Measurements from ENCODE around the gene ABAT. TPM values are rescaled to one million over a fixed set of nuclear protein-coding genes. Genes with fewer than 3 reads are reported as not detected.
A peak's percentile ranks its signal among the peaks of the same experiment; 100 is the strongest.
"Not testable (repeated sequence)": the region's sequence is repeated elsewhere in the genome, so short reads cannot be mapped to it uniquely, and the experiment has no call there.

Gene ABAT
- total RNA-seq, 6 experiments from 2014 or later = 160 to 378 (median 305) TPM

DNA sequence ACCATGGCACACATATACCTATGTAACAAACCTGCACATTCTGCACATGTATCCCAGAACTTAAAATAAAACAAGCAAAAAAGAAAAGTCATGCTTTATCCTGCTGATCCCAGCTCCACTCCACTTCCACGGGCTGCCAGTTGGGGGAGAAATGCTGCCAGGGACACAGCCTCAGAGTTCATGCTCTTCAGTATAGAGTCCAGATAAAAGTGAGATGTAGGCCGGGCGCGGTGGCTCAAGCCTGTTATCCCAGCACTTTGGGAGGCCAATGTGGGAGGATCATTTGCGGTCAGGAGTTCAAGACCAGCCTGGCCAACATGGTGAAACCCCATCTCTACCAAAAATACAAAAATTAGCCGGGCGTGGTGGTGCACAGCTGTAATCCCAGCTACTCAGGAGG is 22.5 kb upstream of the ABAT start:
- not testable (repeated sequence) for H3K27ac ChIP-seq, H3K27me3 ChIP-seq, H3K4me1 ChIP-seq, DNase-seq, H3K9me3 ChIP-seq, H3K36me3 ChIP-seq, H3K4me3 ChIP-seq
- intact Hi-C loops (cut with DNase I) = loop anchor here in 1 of 2 donors (10.0 kb wide), 1 partner anchor 233 kb away; the partner anchor contains the start of gene LITAFD
- peak; percentile 39 to 65 (median 54) for ATAC-seq
- WGBS (ENCODE audit: insufficient coverage, low coverage, low lambda C conversion rate, missing lambda C conversion rate) = 54% methylated on average over 3 of the region's 7 CpGs
- TF ChIP-seq, protein P1, sequence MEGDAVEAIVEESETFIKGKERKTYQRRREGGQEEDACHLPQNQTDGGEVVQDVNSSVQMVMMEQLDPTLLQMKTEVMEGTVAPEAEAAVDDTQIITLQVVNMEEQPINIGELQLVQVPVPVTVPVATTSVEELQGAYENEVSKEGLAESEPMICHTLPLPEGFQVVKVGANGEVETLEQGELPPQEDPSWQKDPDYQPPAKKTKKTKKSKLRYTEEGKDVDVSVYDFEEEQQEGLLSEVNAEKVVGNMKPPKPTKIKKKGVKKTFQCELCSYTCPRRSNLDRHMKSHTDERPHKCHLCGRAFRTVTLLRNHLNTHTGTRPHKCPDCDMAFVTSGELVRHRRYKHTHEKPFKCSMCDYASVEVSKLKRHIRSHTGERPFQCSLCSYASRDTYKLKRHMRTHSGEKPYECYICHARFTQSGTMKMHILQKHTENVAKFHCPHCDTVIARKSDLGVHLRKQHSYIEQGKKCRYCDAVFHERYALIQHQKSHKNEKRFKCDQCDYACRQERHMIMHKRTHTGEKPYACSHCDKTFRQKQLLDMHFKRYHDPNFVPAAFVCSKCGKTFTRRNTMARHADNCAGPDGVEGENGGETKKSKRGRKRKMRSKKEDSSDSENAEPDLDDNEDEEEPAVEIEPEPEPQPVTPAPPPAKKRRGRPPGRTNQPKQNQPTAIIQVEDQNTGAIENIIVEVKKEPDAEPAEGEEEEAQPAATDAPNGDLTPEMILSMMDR (IDR thresholded peaks at IDR 0.05) = peak; percentile 14 to 30 (median 20)

DNA sequence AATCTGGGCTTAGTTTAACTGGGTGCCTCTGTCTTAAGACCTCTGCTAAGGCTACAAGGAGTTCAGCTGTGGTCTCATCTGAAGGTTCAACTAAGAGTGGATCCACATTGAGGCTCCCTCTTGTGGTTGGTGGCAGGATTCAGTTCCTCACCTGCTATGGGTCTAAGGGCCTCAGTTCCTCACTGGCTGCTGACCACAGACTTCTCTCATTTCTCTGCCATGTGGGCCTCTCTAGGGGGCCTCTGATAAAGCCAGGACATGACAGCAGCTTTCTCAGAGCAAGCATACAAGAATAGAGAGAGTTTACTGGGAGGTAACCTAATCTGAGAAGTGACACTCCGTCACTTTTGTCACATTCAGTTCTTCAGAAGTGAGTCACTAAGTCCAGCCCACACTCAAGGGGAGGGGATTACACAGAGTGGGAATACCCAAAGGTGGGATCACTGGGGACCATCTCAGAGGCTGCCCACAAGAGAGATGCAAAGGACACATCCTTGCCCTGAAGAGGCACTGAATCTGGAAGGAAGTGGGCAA is 19.2 kb upstream of the ABAT start:
- Histone ChIP-seq H3K27ac (no peak overlapping the region), H3K4me1 (no peaks in the 10 kb centered on the region), H3K36me3 (no peaks in the 10 kb centered on the region), H3K9me3 (no peaks in the 10 kb centered on the region), H3K27me3 (no peaks in the 10 kb centered on the region), H3K4me3 (no peak overlapping the region)
- 88% methylated on average over 1 of the region's 1 CpG for WGBS (ENCODE audit: insufficient coverage, low coverage, low lambda C conversion rate, missing lambda C conversion rate)
- intact Hi-C loops (cut with DNase I) = loop anchor here (5.0 to 10.0 kb wide), 2 partner anchors 88 to 230 kb away; partner anchors contain the start of gene LITAFD (in 1 of the 2)
- peak in 3 of 4 donors; percentile 76 to 92 (median 87) for ATAC-seq
- no peak for TF ChIP-seq POLR2A (IDR thresholded peaks at IDR 0.05)
- TF ChIP-seq, protein P1 (IDR thresholded peaks at IDR 0.05) = peak in 3 of 4 donors; percentile 59 to 69 (median 65)
- no peak for DNase-seq

DNA sequence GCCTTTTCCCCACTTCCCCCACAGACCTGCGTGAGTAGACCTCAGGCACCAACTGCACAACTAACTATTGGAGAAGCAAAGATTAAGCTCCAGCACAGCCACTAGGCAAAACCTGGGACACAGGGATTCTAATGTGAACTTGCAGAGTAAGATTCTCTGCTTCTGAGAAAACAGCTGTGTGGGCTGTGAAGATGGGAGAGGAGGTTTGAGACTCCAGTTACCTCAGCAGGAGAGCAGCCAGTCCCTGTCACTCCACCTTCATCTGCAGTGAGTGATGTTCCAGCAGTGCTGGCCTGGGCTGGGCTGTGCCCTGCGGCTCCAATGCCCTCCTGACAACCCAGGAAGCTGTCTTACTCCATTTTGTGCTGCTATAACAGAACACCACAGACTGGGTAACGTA is 18.0 kb upstream of the ABAT start:
- ATAC-seq (no peak), DNase-seq (no peak)
- intact Hi-C loops (cut with DNase I) = loop anchor here (5.0 to 10.0 kb wide), 2 partner anchors 89 to 228 kb away; partner anchors contain the start of gene LITAFD (in 1 of the 2)
- Histone ChIP-seq H3K27me3 (no peaks in the 10 kb centered on the region), H3K4me3 (no peak overlapping the region), H3K27ac (no peak overlapping the region), H3K36me3 (no peaks in the 10 kb centered on the region), H3K9me3 (no peaks in the 10 kb centered on the region), H3K4me1 (no peaks in the 10 kb centered on the region)
- TF ChIP-seq, protein P1 (IDR thresholded peaks at IDR 0.05) = no peak
- no peak for TF ChIP-seq POLR2A (IDR thresholded peaks at IDR 0.05)
- 33% methylated on average over 2 of the region's 3 CpGs for WGBS (ENCODE audit: insufficient coverage, low coverage, low lambda C conversion rate, missing lambda C conversion rate)

DNA sequence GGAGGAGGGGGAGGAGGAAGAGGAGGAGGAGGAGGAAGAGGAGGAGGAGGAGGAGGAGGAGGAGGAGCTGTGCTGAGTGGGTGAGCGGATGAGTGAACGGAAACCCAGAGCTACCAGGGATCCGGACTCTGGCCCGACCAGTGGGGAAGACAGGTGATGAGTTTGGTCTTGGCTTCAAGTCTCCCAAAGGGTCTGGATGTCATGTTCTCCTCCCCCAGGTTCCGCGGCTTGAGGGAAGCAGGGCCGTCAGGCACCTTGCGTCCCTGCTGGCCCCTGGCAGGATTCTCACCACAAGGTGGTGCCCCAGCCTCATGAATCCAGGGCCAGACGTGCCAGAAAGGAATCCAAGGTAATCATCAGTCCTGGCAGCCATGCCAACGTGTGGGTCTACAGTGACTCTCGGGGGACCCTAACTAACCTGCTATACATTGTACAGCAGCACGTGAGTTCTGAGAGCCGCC is 13.5 kb upstream of the ABAT start:
- H3K4me1 ChIP-seq = no peaks in the 10 kb centered on the region
- H3K27ac ChIP-seq = no peak overlapping the region
- peaks cover 0 to 3% (median 0%) of the 10 kb centered on the region in 4 donors for H3K36me3 ChIP-seq
- H3K4me3 ChIP-seq = no peak overlapping the region
- peak; percentile 67 to 75 (median 70) for DNase-seq
- TF ChIP-seq, protein P1 (IDR thresholded peaks at IDR 0.05) = peak; percentile 52 to 88 (median 75)
- TF ChIP-seq POLR2A (IDR thresholded peaks at IDR 0.05) = no peak
- no peaks in the 10 kb centered on the region for H3K27me3 ChIP-seq
- no peaks in the 10 kb centered on the region for H3K9me3 ChIP-seq
- ATAC-seq = peak; percentile 94 to 99 (median 98)
- intact Hi-C loops (cut with DNase I) = loop anchor here (5.0 to 10.0 kb wide), 2 partner anchors 124 to 221 kb away; partner anchors contain the start of gene LITAFD (in 1 of the 2)
- 13% methylated on average over 5 of the region's 13 CpGs for WGBS (ENCODE audit: insufficient coverage, low coverage, low lambda C conversion rate, missing lambda C conversion rate)

Measured in right lobe of liver (tissue), 6 donors.